ENCODE data around the gene ATP2A3.

GRCh38 chr17:3937359-3937758, 26.9 kb downstream of the ATP2A3 start:
- TF ChIP-seq CTCF (IDR thresholded peaks at IDR 0.05; ENCODE audit: low read length) (no peak), EZH2 (IDR thresholded peaks at IDR 0.05; ENCODE audit: borderline replicate concordance, low read length) (no peak)

Data from OCI-LY1 (cell line).